HG02852 (cell line): ENCODE measurements around the gene CCDC184.

Experiments
- ATAC-seq: cut with Tn5 transposase; IDR thresholded peaks from one replicate; pipeline ENCODE4 v1.9.1; 2021; ENCODE audit warnings: mild to moderate bottlenecking, moderate library complexity; ENCODE audit not compliant: unreplicated experiment

Gene CCDC184

DNA sequence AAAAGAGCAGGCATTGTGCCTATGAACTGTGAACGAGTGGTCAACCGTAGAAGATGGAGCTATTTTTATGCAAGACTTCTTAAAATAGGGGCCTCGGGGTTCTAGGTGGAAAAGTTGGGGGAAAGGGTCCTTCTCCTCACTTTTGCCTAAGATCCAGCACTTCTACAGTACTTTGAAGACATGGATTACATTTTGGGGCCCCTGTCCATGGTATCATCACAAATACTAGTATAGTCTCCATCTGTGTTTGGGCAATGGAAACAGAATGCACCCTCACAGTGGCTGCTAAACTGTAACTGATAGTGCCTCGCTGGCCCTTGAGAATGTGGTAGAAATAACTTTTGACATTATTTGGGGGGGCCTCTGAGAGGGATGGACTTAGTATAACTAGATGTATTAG, 5.5 kb upstream of the CCDC184 start:
- no peak for ATAC-seq

- ATAC-seq = no peak
Observed at GRCh38 chr12:48179466-48179865, 4.0 kb upstream of the CCDC184 start.

DNA sequence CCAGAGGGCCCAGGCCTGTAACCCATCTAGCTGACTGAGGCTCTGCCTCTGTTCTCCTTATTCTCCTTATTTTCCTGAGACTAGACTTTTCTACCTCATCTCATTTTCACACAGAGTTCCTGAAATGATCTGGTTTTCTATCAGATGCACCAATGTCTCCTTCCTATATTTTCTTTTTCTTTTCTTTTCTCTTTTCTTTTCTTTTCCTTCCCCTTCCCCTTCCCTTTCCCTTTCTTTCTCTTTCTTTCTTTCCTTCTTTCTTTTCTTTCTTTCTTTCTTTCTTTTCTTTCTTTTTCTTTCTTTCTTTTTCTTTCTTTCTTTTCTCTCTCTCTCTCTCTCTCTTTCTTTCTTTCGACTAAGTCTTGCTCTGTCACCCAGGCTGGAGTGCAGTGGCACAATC, 3.0 kb upstream of the CCDC184 start:
- no peak for ATAC-seq

- no peak for ATAC-seq
Observed at GRCh38 chr12:48180857-48181495, 2.5 kb upstream of the CCDC184 start.

DNA sequence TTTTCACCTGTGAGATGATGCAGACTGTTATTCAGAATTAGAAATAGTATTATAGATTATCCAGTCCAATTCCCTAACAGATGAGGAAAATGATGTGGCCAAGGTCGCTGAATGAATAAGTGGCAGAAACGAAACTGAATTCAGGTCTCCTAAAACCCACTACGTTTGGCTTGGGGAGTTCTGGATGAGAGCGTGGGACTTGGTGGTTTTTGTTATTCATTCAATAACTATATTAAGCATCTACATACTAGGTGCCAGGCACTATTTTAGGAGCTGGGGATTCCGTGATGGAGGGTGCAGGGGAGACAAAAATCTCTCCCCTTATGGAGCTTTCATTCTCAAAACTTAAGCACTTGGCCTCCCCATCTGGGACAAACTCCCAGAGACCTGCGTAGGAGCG, 813 bp upstream of the CCDC184 start:
- ATAC-seq = peak; percentile 6

DNA sequence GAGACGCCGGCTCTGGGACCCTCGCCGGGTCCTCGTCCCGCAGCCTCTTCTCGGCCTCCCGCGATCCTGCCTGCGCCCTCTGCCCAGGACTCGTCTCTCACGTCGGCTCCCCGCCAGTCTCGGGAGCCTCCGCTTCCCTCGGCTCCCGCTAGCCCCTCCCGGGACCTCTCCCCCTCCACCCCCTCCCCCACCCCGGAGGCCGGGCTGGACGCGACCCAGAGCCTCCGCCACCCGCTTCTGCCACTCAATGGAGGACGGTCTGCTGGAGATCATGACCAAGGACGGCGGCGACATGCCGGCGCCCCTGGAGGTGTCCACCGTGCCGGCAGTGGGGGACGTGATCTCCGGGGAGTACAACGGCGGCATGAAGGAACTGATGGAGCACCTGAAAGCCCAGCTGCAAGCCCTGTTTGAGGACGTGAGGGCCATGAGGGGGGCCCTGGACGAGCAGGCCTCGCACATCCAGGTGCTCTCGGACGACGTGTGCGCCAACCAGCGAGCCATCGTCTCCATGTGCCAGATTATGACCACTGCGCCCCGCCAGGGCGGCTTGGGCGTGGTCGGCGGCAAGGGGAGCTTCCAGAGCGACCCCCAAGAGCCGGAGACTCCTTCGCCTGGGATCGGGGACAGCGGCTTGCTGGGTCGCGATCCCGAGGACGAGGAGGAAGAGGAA, 568 bp downstream of the CCDC184 start:
- no peak for ATAC-seq

DNA sequence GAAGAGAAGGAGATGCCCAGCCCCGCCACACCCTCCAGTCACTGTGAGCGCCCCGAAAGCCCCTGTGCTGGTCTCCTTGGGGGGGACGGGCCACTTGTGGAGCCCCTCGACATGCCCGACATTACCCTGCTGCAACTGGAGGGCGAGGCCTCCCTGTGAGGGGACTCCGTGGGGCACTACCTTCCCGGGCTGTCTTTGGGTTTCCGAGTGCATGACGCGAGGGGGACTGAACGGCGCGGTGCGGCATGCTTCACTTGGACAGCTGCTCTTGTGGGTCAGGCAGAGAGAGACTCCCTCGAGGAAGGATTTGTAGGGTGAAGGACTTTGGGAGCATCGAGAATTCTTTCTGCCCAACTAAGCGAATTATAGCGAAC, 1.1 kb downstream of the CCDC184 start:
- no peak for ATAC-seq

GRCh38 chr12:48185181-48185919, 1.9 kb downstream of the CCDC184 start:
- no peak for ATAC-seq

DNA sequence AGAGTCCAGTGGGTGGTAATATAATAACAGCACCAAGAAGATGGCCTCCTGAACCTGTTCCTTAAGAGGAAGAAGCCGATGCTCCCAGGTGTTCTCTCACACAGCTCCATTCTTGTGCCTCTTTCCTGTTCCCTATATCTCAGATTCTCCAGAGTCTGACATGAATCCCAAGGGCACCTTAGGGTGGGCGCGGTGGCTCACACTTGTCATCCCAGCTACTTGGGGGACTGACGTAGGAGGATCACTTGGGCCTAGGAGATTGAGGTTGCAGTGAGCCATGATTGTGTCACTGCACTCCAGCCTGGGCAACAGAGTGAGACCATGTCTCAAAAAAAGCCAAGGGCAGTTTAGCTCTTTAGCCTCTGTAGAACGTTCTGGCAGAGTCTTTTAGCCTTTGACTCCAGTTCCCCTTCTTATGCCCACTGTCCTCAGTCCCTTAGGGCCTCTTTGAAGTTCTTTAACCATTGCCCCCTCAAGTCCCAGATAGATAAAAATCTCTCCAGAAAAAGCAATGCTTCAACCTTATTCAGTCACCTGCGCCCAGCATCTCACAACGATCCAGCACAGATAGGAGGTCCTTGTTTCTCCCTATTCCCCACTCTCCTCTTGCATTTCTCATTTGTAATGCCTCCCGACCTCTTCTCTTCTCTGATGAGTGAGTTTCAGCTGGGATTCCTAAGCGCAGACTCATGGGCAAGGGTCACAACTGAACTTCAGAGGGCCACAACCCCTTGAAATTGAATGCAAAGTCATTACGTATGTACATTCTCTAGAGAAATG, 4.7 kb downstream of the CCDC184 start:
- no peak for ATAC-seq

DNA sequence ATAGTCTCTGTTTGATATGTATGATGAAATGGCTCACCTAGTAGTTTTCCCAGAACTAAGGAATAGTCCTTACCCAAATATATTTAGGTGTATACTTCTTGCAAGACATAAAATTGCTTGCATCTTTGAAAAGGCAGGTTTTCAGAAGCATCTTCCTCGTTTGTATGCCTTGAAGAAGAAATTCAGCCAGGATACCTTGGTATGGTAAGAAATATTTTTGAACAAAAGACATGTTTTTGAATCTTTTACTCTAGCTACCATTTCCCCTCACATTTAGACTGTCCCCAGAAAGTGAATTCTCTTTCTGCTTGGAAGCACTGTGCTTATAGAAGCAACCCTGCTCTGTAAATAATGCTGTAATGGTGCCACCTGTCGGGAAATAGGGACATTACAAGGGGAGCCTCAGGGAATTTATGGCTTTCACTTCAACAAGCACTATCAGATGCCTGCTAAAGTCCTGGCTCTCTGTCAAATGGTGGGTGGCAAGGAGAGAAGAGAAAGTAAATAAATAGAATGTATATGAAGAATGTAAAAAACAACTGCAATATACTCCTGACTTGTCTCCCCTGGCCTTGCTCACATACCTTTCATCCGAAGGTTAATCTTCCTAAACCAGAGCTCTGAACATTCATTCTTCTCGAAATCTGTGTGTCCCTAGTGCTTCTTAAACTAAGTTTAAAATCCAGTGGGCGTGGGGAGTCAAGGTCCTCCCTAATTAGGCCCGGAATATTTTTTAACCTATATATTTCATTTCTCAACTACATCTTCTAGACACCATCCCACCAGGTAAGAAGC, 6.1 kb downstream of the CCDC184 start:
- no peak for ATAC-seq

DNA sequence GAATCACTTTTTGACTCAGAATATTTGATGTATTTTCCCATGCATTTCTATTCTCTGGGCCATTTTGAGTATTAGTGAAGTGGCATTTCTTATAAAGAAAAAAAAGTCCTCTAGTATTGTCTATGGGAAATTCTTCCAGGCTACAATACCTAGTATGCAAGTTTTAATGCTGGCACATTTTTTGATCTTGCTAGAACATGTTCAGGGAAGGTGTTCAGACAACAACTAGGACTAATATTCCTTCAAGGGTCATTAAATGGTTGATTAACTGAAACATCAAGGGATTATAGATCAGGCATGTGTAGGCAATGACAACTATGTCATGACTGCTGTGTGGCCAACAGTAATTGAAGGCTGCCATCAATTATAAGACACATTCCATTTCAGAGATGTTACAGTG, 7.7 kb downstream of the CCDC184 start:
- no peak for ATAC-seq

GRCh38 chr12:48192861-48193260, 9.4 kb downstream of the CCDC184 start:
- no peak for ATAC-seq

DNA sequence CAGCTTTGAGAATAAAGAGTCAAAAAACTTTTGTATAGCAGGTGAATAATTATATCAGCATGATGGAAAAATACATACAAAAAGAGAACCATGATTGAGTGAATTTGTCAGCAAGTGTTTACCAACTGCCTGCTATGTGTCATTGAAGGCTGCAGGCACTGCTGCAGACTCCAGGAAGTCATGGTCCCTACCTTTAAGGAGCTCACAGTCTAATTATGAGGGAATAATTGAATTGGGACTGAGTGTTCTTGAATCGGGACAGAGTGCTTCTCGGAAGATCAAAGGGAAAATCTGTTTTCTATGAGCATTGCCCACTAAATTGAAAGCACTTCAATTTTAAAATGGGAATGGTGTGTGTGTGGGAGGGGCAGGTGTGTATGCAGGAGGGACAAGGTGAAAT, 10.2 kb downstream of the CCDC184 start:
- ATAC-seq = no peak

- ATAC-seq = no peak
Observed at GRCh38 chr12:48194799-48195201, 11.4 kb downstream of the CCDC184 start.

DNA sequence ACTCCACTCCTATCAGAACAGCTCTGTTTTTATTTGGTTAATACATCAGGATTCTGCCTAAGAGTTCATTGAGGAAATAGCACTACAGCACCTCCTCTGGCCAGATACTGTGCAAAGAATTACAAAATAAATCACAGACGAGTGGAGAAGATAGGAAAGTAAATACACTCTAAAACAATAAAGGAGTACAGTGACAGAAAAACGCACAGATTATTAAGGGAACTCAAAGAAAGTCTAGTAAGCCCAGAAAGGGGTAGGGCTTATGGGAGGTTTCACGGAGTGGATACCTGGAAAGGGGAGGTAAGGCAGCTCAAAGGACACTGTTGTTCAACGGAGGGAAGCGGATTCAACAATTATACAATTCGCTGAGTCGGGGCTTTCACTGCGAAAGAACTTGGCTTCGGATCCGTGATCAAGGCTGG, 14.1 kb downstream of the CCDC184 start:
- ATAC-seq = peak; percentile 10

DNA sequence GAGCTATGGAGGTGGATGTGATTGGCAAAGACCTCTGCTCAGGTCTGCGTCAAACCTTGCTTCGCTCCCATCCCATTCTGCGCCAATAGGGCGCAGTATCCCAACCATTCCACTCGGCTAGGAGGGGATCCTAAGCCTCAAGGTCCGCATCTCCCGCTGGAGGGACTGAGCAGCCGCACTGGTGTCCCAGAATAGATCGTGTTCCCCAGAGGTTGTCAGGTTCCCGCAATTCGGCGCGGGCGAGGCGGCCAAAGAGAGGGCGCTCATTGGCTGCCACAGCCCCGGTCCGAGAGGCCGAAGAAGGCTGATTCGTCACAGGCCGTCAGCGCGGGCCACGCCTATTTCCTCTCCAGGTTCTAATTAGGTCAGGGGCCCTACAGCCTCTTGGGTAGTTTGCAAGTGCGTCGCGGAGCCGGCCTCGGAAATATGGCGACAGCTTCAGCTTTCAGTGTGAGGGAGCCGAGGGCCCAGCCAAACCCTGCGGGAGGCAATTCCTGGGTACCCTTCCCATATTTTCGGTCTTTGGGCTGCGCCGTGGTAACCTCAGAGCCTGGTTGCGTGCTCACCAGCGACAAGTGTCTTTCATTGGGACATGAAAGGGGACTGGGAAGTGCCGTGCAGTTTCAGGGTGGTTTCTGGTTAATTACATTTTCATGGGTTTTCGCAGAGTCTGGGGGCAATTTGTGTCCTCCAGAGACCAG, 14.7 kb downstream of the CCDC184 start:
- ATAC-seq = peak; percentile 100

DNA sequence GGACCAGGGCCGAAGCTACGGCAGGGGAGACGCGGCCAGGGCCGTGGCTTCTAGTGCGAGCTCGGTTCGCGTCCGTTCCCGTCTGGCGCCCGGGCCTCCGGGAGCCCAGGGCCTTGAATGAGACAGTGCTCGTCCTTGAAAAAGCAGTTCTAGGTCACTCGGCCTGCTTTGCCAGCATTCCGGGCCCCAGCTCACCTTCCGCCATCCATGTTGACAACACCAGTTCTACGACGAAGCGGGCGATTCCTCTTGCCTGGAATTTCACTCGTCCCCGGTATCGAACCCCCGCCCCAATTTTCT, 15.2 kb downstream of the CCDC184 start:
- peak; percentile 21 for ATAC-seq

- no peak for ATAC-seq
Observed at GRCh38 chr12:48198985-48199384, 15.5 kb downstream of the CCDC184 start.

DNA sequence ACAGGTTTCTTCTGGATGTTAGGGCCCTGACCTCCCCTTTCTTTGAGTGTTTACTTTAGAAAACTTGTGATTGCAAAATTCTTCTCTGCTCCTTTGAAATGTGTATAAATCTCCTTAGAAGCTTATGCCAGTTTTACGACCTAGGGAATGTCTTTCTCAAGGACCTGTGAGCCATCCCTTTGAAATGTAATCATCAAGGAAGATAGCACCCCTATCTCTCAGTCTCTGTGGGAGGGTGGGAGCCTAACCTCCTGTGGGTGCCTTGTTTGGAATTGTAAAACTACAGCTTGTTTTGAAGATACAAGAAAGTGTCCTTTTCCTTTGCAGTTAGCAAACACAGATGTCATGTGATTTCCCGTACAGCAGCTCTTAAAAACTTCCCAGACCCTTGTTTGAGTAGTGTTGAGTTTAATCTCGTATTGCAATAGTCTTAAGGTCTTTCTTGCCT, 16.4 kb downstream of the CCDC184 start:
- no peak for ATAC-seq

GRCh38 chr12:48201091-48201490, 17.6 kb downstream of the CCDC184 start:
- no peak for ATAC-seq
